ENCODE results near the gene VTI1A. TPM values are rescaled to one million over a fixed set of nuclear protein-coding genes. Genes with fewer than 3 reads are reported as not detected.
"Not testable (repeated sequence)": the region's sequence is repeated elsewhere in the genome, so short reads cannot be mapped to it uniquely, and the experiment has no call there.

Gene VTI1A
- polyA plus RNA-seq, 1 experiment: 20.4 TPM

DNA sequence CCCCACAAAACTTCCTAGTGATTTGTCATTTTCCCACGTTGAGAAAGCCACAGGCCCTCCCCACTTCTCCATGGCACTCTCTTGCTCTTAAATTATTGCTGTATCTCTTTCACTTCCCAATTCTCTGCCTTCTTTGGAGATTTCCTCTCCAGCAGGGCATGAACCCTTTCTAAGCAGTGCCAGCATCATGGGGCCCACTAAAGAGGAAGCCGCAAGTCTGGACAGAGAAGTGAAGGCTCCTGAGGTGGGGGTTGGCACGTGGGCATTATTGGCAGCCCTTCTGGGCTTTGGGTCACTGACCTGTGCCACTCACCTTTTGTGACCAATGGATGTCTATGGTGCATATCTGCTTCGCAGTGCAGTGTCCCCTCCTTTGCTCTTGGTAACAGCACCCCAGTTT is 405.3 kb downstream of the VTI1A start:
- Histone ChIP-seq H3K27ac (ENCODE audit: low read depth, low read length) (no peak overlapping the region), H3K9me3 (ENCODE audit: control insufficient read depth, insufficient read depth, low read length) (peaks cover 12% of the 10 kb centered on the region; the same call in 1 of the 2 replicates), H3K4me3 (ENCODE audit: low read depth, low read length) (no peak overlapping the region), H3K27me3 (ENCODE audit: control insufficient read depth, insufficient read depth, low read length) (peaks cover 4% of the 10 kb centered on the region)
- no peak for DNase-seq (ENCODE audit: low read depth, low spot score)
- ChIA-PET POLR2A (no interaction called here), CTCF (interaction anchor here (0.6 kb wide), 1 partner anchor 76 kb away, joined by 5 read pairs; no protein-coding TSS in a partner anchor)
- no peak for TF ChIP-seq CTCF (IDR thresholded peaks at IDR 0.05; ENCODE audit: low read depth, low read length)

DNA sequence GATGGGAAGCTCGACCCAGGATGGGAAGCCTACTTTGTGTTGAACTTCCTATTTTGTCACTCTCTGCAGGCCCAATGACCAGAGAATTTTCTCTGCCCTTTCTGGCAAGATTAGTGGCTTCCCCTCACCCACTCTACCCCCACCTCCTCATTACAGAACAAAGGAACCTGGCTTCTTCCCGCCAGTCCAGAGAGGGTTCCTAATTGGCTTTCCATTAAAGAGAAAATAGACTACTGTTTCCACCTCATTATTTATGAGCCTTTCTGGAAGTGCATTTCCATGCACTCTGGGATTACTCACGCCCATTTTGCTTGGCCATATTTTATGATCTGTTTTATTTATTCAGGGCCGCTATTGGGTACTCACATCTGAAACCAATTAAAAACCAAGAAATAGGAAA is 408.1 kb downstream of the VTI1A start:
- Histone ChIP-seq H3K27ac (ENCODE audit: low read depth, low read length) (no peak overlapping the region), H3K27me3 (ENCODE audit: control insufficient read depth, insufficient read depth, low read length) (peaks cover 5% of the 10 kb centered on the region), H3K4me3 (ENCODE audit: low read depth, low read length) (no peak overlapping the region), H3K9me3 (ENCODE audit: control insufficient read depth, insufficient read depth, low read length) (no peaks in the 10 kb centered on the region)
- ChIA-PET CTCF (no interaction called here), POLR2A (no interaction called here)
- no peak for DNase-seq (ENCODE audit: low read depth, low spot score)
- TF ChIP-seq CTCF (IDR thresholded peaks at IDR 0.05; ENCODE audit: low read depth, low read length): no peak

- POLR2A ChIA-PET: no interaction called here
- H3K27ac ChIP-seq (ENCODE audit: low read depth, low read length): no peak overlapping the region
- H3K9me3 ChIP-seq (ENCODE audit: control insufficient read depth, insufficient read depth, low read length): no peaks in the 10 kb centered on the region
- H3K27me3 ChIP-seq (ENCODE audit: control insufficient read depth, insufficient read depth, low read length): peaks cover 9% of the 10 kb centered on the region
- CTCF ChIA-PET: interaction anchor here (0.7 kb wide), 1 partner anchor 113 kb away, joined by 3 read pairs; no protein-coding TSS in a partner anchor
- no peak for TF ChIP-seq CTCF (IDR thresholded peaks at IDR 0.05; ENCODE audit: low read depth, low read length)
- no peak overlapping the region for H3K4me3 ChIP-seq (ENCODE audit: low read depth, low read length)
- DNase-seq (ENCODE audit: low read depth, low spot score): no peak
These were observed 410.5 kb downstream of the VTI1A start for GRCh38 chr10:112857493-112857892.

- no peak for TF ChIP-seq CTCF (IDR thresholded peaks at IDR 0.05; ENCODE audit: low read depth, low read length)
- Histone ChIP-seq H3K9me3 (ENCODE audit: control insufficient read depth, insufficient read depth, low read length) (peaks cover 2% of the 10 kb centered on the region; the same call in 1 of the 2 replicates), H3K4me3 (ENCODE audit: low read depth, low read length) (no peak overlapping the region), H3K27me3 (ENCODE audit: control insufficient read depth, insufficient read depth, low read length) (peaks cover 9% of the 10 kb centered on the region), H3K27ac (ENCODE audit: low read depth, low read length) (no peak overlapping the region)
- ChIA-PET CTCF (no interaction called here), POLR2A (no interaction called here)
- no peak for DNase-seq (ENCODE audit: low read depth, low spot score)
These were observed 412.1 kb downstream of the VTI1A start for GRCh38 chr10:112858986-112859651.

DNA sequence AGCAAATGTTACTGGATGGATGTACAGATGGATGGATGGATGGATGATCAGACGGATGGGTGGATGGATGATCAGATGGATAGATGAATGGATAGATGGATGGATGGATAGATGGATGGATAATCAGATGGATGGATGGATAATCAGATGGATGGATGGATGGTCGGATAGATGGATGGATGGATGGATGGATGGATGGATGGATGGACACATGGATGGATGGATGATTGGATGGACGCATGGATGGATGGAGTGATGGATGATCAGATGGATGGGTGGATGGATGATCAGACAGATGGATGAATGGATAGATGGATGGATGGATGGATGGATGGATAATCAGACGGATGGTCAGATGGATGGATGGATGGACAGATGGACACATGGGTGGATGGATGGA is 412.8 kb downstream of the VTI1A start:
- H3K27ac ChIP-seq (ENCODE audit: low read depth, low read length): no peak overlapping the region
- no peak for DNase-seq (ENCODE audit: low read depth, low spot score)
- ChIA-PET CTCF (no interaction called here), POLR2A (no interaction called here)
- peaks cover 9% of the 10 kb centered on the region for H3K27me3 ChIP-seq (ENCODE audit: control insufficient read depth, insufficient read depth, low read length)
- H3K9me3 ChIP-seq (ENCODE audit: control insufficient read depth, insufficient read depth, low read length): peaks cover 4% of the 10 kb centered on the region; the same call in 1 of the 2 replicates
- no peak for TF ChIP-seq CTCF (IDR thresholded peaks at IDR 0.05; ENCODE audit: low read depth, low read length)
- H3K4me3 ChIP-seq (ENCODE audit: low read depth, low read length): no peak overlapping the region

DNA sequence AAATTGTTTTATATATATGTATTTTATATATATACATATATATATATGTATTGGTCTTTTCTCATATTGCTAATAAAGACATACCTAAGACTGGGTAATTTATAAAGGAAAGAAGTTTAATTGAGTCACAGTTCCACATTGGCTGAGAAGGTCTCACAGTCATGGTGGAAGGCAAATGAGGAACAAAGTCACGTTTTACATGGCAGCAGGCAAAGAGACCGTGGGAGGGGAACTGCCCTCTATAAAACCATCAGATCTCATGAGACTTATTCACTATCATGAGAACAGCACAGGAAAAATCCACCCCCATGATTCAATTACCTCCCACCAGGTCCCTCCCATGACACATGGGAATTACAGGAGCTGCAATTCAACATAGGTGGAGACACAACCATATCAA is 416.4 kb downstream of the VTI1A start:
- H3K27ac ChIP-seq (ENCODE audit: low read depth, low read length); CTCF ChIA-PET; H3K9me3 ChIP-seq (ENCODE audit: control insufficient read depth, insufficient read depth, low read length); H3K4me3 ChIP-seq (ENCODE audit: low read depth, low read length); H3K27me3 ChIP-seq (ENCODE audit: control insufficient read depth, insufficient read depth, low read length); POLR2A ChIA-PET; DNase-seq (ENCODE audit: low read depth, low spot score): not testable (repeated sequence)
